ENCODE results near the gene FAM53B. TPM values are rescaled to one million over a fixed set of nuclear protein-coding genes. Genes with fewer than 3 reads are reported as not detected.

FAM53B gene
- total RNA-seq, 1 experiment from 2014 or later: 18.3 TPM

- Histone ChIP-seq H3K4me1 (ENCODE audit: insufficient read depth, low read length, poor library complexity, severe bottlenecking) (no peaks in the 10 kb centered on the region), H3K36me3 (ENCODE audit: insufficient read depth, low read length, poor library complexity, severe bottlenecking) (no peaks in the 10 kb centered on the region), H3K27me3 (replicated peaks; ENCODE audit: insufficient read depth, low read depth, low read length, poor library complexity) (no peaks in the 10 kb centered on the region), H3K9me3 (ENCODE audit: low read depth, low read length, poor library complexity, severe bottlenecking) (no peaks in the 10 kb centered on the region), H3K4me3 (ENCODE audit: low read depth, low read length, poor library complexity, severe bottlenecking) (no peak overlapping the region), H3K27ac (ENCODE audit: low read depth, low read length, poor library complexity, severe bottlenecking) (no peak overlapping the region)
- CTCF ChIA-PET: no interaction called here
- intact Hi-C loops (cut with micrococcal nuclease; ENCODE audit: unreplicated experiment): no loop called here
- TF ChIP-seq, protein P1, sequence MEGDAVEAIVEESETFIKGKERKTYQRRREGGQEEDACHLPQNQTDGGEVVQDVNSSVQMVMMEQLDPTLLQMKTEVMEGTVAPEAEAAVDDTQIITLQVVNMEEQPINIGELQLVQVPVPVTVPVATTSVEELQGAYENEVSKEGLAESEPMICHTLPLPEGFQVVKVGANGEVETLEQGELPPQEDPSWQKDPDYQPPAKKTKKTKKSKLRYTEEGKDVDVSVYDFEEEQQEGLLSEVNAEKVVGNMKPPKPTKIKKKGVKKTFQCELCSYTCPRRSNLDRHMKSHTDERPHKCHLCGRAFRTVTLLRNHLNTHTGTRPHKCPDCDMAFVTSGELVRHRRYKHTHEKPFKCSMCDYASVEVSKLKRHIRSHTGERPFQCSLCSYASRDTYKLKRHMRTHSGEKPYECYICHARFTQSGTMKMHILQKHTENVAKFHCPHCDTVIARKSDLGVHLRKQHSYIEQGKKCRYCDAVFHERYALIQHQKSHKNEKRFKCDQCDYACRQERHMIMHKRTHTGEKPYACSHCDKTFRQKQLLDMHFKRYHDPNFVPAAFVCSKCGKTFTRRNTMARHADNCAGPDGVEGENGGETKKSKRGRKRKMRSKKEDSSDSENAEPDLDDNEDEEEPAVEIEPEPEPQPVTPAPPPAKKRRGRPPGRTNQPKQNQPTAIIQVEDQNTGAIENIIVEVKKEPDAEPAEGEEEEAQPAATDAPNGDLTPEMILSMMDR (conservative IDR thresholded peaks at IDR 0.05; ENCODE audit: low read depth, low read length): no peak
- TF ChIP-seq EZH2 (IDR thresholded peaks at IDR 0.05; ENCODE audit: borderline replicate concordance, low read depth, low read length, poor library complexity, severe bottlenecking): no peak
- no TSS peak for BruUV-seq (replicated peaks)
- POLR2A ChIA-PET (ENCODE audit: low non-redundant PET): interaction anchor here (0.6 kb wide), 1 partner anchor 1455 kb away, joined by 3 read pairs; no protein-coding TSS in a partner anchor
- no peak for DNase-seq (ENCODE audit: low spot score)
Observed at GRCh38 chr10:124619802-124620490, 124.2 kb downstream of the FAM53B start.

GRCh38 chr10:124619195-124619594 lies 125.0 kb downstream of the FAM53B start:
- H3K4me3 ChIP-seq (ENCODE audit: low read depth, low read length, poor library complexity, severe bottlenecking): no peak overlapping the region
- H3K27me3 ChIP-seq (replicated peaks; ENCODE audit: insufficient read depth, low read depth, low read length, poor library complexity): no peaks in the 10 kb centered on the region
- no peak overlapping the region for H3K27ac ChIP-seq (ENCODE audit: low read depth, low read length, poor library complexity, severe bottlenecking)
- no TSS peak for BruUV-seq (replicated peaks)
- CTCF ChIA-PET: no interaction called here
- TF ChIP-seq EZH2 (IDR thresholded peaks at IDR 0.05; ENCODE audit: borderline replicate concordance, low read depth, low read length, poor library complexity, severe bottlenecking): no peak
- TF ChIP-seq, protein P1 (conservative IDR thresholded peaks at IDR 0.05; ENCODE audit: low read depth, low read length): no peak
- no peaks in the 10 kb centered on the region for H3K4me1 ChIP-seq (ENCODE audit: insufficient read depth, low read length, poor library complexity, severe bottlenecking)
- no peak for DNase-seq (ENCODE audit: low spot score)
- H3K9me3 ChIP-seq (ENCODE audit: low read depth, low read length, poor library complexity, severe bottlenecking): no peaks in the 10 kb centered on the region
- intact Hi-C loops (cut with micrococcal nuclease; ENCODE audit: unreplicated experiment): no loop called here
- POLR2A ChIA-PET (ENCODE audit: low non-redundant PET): no interaction called here
- no peaks in the 10 kb centered on the region for H3K36me3 ChIP-seq (ENCODE audit: insufficient read depth, low read length, poor library complexity, severe bottlenecking)

GRCh38 chr10:124618470-124619073 lies 125.6 kb downstream of the FAM53B start:
- Histone ChIP-seq H3K9me3 (ENCODE audit: low read depth, low read length, poor library complexity, severe bottlenecking) (no peaks in the 10 kb centered on the region), H3K4me1 (ENCODE audit: insufficient read depth, low read length, poor library complexity, severe bottlenecking) (no peaks in the 10 kb centered on the region), H3K27me3 (replicated peaks; ENCODE audit: insufficient read depth, low read depth, low read length, poor library complexity) (no peaks in the 10 kb centered on the region), H3K27ac (ENCODE audit: low read depth, low read length, poor library complexity, severe bottlenecking) (no peak overlapping the region), H3K4me3 (ENCODE audit: low read depth, low read length, poor library complexity, severe bottlenecking) (no peak overlapping the region), H3K36me3 (ENCODE audit: insufficient read depth, low read length, poor library complexity, severe bottlenecking) (no peaks in the 10 kb centered on the region)
- DNase-seq (ENCODE audit: low spot score): no peak
- no peak for TF ChIP-seq EZH2 (IDR thresholded peaks at IDR 0.05; ENCODE audit: borderline replicate concordance, low read depth, low read length, poor library complexity, severe bottlenecking)
- TF ChIP-seq, protein P1 (conservative IDR thresholded peaks at IDR 0.05; ENCODE audit: low read depth, low read length): no peak
- ChIA-PET POLR2A (ENCODE audit: low non-redundant PET) (no interaction called here), CTCF (no interaction called here)
- intact Hi-C loops (cut with micrococcal nuclease; ENCODE audit: unreplicated experiment): no loop called here
- BruUV-seq (replicated peaks): no TSS peak

All from A673 (cell line).